Ectodermal cell (in vitro differentiated cells): ENCODE data around the gene TMEM161A.

Source experiments
- H3K27ac ChIP-seq: 2 replicates; pipeline ENCODE4 v1.7.0; 2013; ENCODE audit warnings: mild to moderate bottlenecking, low read depth, low read length; ENCODE audit not compliant: insufficient read depth, poor library complexity, severe bottlenecking
- H3K27me3 ChIP-seq: 2 replicates; pipeline ENCODE4 v1.7.0; 2013; ENCODE audit warnings: mild to moderate bottlenecking, low read length; ENCODE audit not compliant: insufficient read depth, control insufficient read depth, poor library complexity, severe bottlenecking
- H3K36me3 ChIP-seq: one replicate; pipeline ENCODE4 v1.7.0; 2013; ENCODE audit warnings: low read length; ENCODE audit not compliant: control insufficient read depth, insufficient read depth
- H3K4me1 ChIP-seq: one replicate; pipeline ENCODE4 v1.7.0; 2013; ENCODE audit warnings: low read length; ENCODE audit not compliant: control insufficient read depth, insufficient read depth
- H3K4me3 ChIP-seq: 2 replicates; pipeline ENCODE4 v1.7.0; 2013; ENCODE audit warnings: low read depth, low read length, control low read depth; ENCODE audit not compliant: insufficient read depth
- H3K9me3 ChIP-seq: 2 replicates; pipeline ENCODE4 v1.7.0; 2013; ENCODE audit warnings: mild to moderate bottlenecking, low read length, moderate library complexity; ENCODE audit not compliant: control insufficient read depth
- WGBS, 2 experiments: methylation state at CpG; one replicate each; pipeline ENCODE4 v1.1.7; 2013; ENCODE audit warnings: missing lambda C conversion rate in 2 of 2; 5-methylcytosine and 5-hydroxymethylcytosine counted together

The TMEM161A gene

GRCh38 chr19:19078801-19079200, 59.5 kb downstream of the TMEM161A start:
- H3K27ac ChIP-seq: no peak overlapping the region
- H3K4me1 ChIP-seq: no peaks in the 10 kb centered on the region

DNA sequence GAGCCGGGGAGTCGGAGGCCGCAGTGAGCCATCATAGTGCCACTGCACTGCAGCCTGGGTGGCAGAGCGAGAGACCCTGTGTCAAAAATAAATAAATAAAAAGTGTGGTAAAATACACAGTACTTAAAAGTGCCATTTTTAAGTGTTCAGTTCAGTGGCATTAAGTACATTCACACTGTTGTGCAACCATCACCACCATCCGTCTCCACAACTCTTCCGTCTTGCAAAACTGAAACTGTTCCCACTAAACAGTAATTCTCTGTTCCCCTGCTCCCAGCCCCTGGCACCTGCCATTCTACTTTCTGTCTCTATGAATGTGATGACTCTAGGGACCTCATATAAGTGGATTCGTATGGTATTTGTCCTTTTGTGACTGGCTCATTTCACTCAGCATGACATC, 61.2 kb downstream of the TMEM161A start:
- peaks cover 4% of the 10 kb centered on the region for H3K27me3 ChIP-seq
- WGBS, 2 experiments: 87 to 94% methylated on average over 7 of the region's 7 CpGs
- no peaks in the 10 kb centered on the region for H3K36me3 ChIP-seq
- H3K4me3 ChIP-seq: no peak overlapping the region
- H3K4me1 ChIP-seq: no peaks in the 10 kb centered on the region
- H3K9me3 ChIP-seq: no peaks in the 10 kb centered on the region
- no peak overlapping the region for H3K27ac ChIP-seq

More at GRCh38 chr19:19078801-19079200, 59.5 kb downstream of the TMEM161A start:
- H3K4me3 ChIP-seq: no peak overlapping the region
- H3K9me3 ChIP-seq: no peaks in the 10 kb centered on the region
- H3K27me3 ChIP-seq: peaks cover 4% of the 10 kb centered on the region
- 91 to 93% methylated on average over 4 to 6 of the region's 6 CpGs for WGBS, 2 experiments
- no peaks in the 10 kb centered on the region for H3K36me3 ChIP-seq

DNA sequence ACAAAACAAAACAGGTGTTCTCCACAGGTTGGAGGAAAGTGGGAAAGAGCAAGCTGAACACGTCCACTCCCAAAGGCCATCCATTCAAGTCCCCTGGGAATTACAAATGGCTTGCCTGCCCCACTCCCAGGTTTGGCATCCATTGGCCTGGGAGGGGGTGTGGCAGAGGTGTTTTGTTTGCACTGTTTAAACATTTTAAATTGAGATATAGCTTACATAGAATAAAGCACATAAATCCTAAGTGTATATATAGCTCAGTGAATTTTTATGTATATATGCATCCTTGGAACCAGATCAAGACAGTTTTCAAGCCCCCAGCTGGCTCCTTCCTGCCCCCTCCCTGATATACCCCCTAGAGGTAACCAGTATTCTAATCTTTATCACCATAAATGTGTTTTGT, 61.8 kb downstream of the TMEM161A start:
- 80 to 81% methylated on average over 1 of the region's 1 CpG for WGBS, 2 experiments

GRCh38 chr19:19075126-19075525, 63.2 kb downstream of the TMEM161A start:
- Histone ChIP-seq H3K36me3 (no peaks in the 10 kb centered on the region), H3K27me3 (peaks cover 4% of the 10 kb centered on the region), H3K4me3 (no peak overlapping the region), H3K9me3 (no peaks in the 10 kb centered on the region), H3K4me1 (no peaks in the 10 kb centered on the region), H3K27ac (no peak overlapping the region)
- whole genome bisulfite sequencing, 2 experiments: 88 to 93% methylated on average over 8 of the region's 8 CpGs

More for the DNA sequence above, 61.8 kb downstream of the TMEM161A start:
- H3K4me1 ChIP-seq: no peaks in the 10 kb centered on the region
- H3K27me3 ChIP-seq: peaks cover 4% of the 10 kb centered on the region
- H3K9me3 ChIP-seq: no peaks in the 10 kb centered on the region
- no peak overlapping the region for H3K27ac ChIP-seq
- no peaks in the 10 kb centered on the region for H3K36me3 ChIP-seq
- no peak overlapping the region for H3K4me3 ChIP-seq

- no peaks in the 10 kb centered on the region for H3K36me3 ChIP-seq
- 86 to 88% methylated on average over 13 of the region's 13 CpGs for WGBS, 2 experiments
Measured at GRCh38 chr19:19074196-19074882, 63.9 kb downstream of the TMEM161A start.

DNA sequence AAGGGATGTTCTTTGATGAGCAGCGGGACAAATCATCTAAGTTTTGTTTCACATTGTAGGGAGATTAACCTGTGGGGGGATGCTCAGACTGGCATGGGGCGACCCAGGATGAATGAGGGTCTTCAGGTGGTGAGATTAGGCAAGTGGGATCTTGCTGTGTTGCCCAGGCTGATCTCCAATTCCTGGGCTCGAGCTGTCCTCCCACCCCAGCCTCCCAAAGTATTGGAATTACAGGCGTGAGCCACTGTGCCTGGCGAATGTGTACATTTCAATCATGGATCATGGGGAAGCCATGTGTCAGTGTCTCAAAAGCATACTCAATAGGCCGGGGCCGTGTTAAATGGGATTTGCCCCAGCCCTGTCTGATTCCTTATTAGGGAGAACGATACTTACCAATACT, 66.4 kb downstream of the TMEM161A start:
- H3K9me3 ChIP-seq: no peaks in the 10 kb centered on the region
- 92 to 94% methylated on average over 8 of the region's 8 CpGs for WGBS, 2 experiments
- no peaks in the 10 kb centered on the region for H3K4me1 ChIP-seq
- H3K36me3 ChIP-seq: no peaks in the 10 kb centered on the region
- H3K27ac ChIP-seq: no peak overlapping the region
- H3K4me3 ChIP-seq: no peak overlapping the region
- H3K27me3 ChIP-seq: peaks cover 12% of the 10 kb centered on the region

More at GRCh38 chr19:19074196-19074882, 63.9 kb downstream of the TMEM161A start:
- H3K9me3 ChIP-seq: no peaks in the 10 kb centered on the region
- no peaks in the 10 kb centered on the region for H3K4me1 ChIP-seq
- no peak overlapping the region for H3K27ac ChIP-seq
- no peak overlapping the region for H3K4me3 ChIP-seq
- peaks cover 4% of the 10 kb centered on the region for H3K27me3 ChIP-seq
